ENCODE results near the gene PIGX.

GRCh38 chr3:196765454-196765853 is 53.3 kb downstream of the PIGX start:
- TF ChIP-seq CTCF (IDR thresholded peaks at IDR 0.05 in 8 of 11, conservative IDR thresholded peaks at IDR 0.05 in 3 of 11) (no peak), POLR2A (IDR thresholded peaks at IDR 0.05) (no peak)

Measured in spleen (tissue), 7 donors.